ENCODE data around the gene GNB5. TPM values are rescaled to one million over a fixed set of nuclear protein-coding genes. Genes with fewer than 3 reads are reported as not detected.

Gene GNB5
- total RNA-seq, 1 experiment from 2014 or later: 58.7 TPM

GRCh38 chr15:52134502-52135144, 56.6 kb downstream of the GNB5 start:
- ATAC-seq (no peak), DNase-seq (ENCODE audit: low read depth, low spot score) (no peak)
- Histone ChIP-seq H3K4me3 (ENCODE audit: low read depth in 2 of 2, low read length in 2 of 2) (no peak overlapping the region), H3K9me3 (ENCODE audit: control insufficient read depth, insufficient read depth, low read depth, low read length) (no peaks in the 10 kb centered on the region), H3K27me3 (ENCODE audit: control insufficient read depth, insufficient read depth, low read length) (no peaks in the 10 kb centered on the region), H3K36me3 (ENCODE audit: control insufficient read depth, insufficient read depth, low read length) (no peaks in the 10 kb centered on the region), H3K27ac (ENCODE audit: low read length) (no peak overlapping the region), H3K4me1 (ENCODE audit: control insufficient read depth, insufficient read depth, low read length) (no peaks in the 10 kb centered on the region)
- ChIA-PET CTCF (no interaction called here), POLR2A (interaction anchor here (0.6 kb wide), 1 partner anchor 380 kb away, joined by 4 read pairs; no protein-coding TSS in a partner anchor)
- in situ Hi-C loops (cut with HindIII; ENCODE audit: low pct_unique_long_range_greater_than_20kb, low sequenced_read_pairs) (no loop called here), intact Hi-C loops (cut with micrococcal nuclease; ENCODE audit: unreplicated experiment) (no loop called here)
- no peak for TF ChIP-seq REST (IDR thresholded peaks at IDR 0.05; ENCODE audit: insufficient read depth in 1 of 2, low read depth in 2 of 2, low read length in 1 of 2)
- no peak for TF ChIP-seq POLR2AphosphoS5 (IDR thresholded peaks at IDR 0.05; ENCODE audit: low read depth, low read length)
- no peak for TF ChIP-seq CTCF (IDR thresholded peaks at IDR 0.05)
- no peak for TF ChIP-seq SIN3A (IDR thresholded peaks at IDR 0.05; ENCODE audit: borderline replicate concordance, insufficient read depth, low read depth, low read length)
- no peak for TF ChIP-seq TCF7L2 (IDR thresholded peaks at IDR 0.05; ENCODE audit: low read depth, low read length)
- BruUV-seq (replicated peaks): no TSS peak

- Histone ChIP-seq H3K4me1 (ENCODE audit: control insufficient read depth, insufficient read depth, low read length) (no peaks in the 10 kb centered on the region), H3K27me3 (ENCODE audit: control insufficient read depth, insufficient read depth, low read length) (no peaks in the 10 kb centered on the region), H3K27ac (ENCODE audit: low read length) (no peak overlapping the region), H3K36me3 (ENCODE audit: control insufficient read depth, insufficient read depth, low read length) (no peaks in the 10 kb centered on the region), H3K4me3 (ENCODE audit: low read depth in 2 of 2, low read length in 2 of 2) (no peak overlapping the region), H3K9me3 (ENCODE audit: control insufficient read depth, insufficient read depth, low read depth, low read length) (no peaks in the 10 kb centered on the region)
- intact Hi-C loops (cut with micrococcal nuclease; ENCODE audit: unreplicated experiment): no loop called here
- in situ Hi-C loops (cut with HindIII; ENCODE audit: low pct_unique_long_range_greater_than_20kb, low sequenced_read_pairs): no loop called here
- DNase-seq (ENCODE audit: low read depth, low spot score): no peak
- CTCF ChIA-PET: no interaction called here
- ATAC-seq: no peak
- POLR2A ChIA-PET: no interaction called here
- no peak for TF ChIP-seq REST (IDR thresholded peaks at IDR 0.05; ENCODE audit: insufficient read depth in 1 of 2, low read depth in 2 of 2, low read length in 1 of 2)
- TF ChIP-seq POLR2AphosphoS5 (IDR thresholded peaks at IDR 0.05; ENCODE audit: low read depth, low read length): no peak
- TF ChIP-seq CTCF (IDR thresholded peaks at IDR 0.05): no peak
- TF ChIP-seq SIN3A (IDR thresholded peaks at IDR 0.05; ENCODE audit: borderline replicate concordance, insufficient read depth, low read depth, low read length): no peak
- TF ChIP-seq TCF7L2 (IDR thresholded peaks at IDR 0.05; ENCODE audit: low read depth, low read length): no peak
- no TSS peak for BruUV-seq (replicated peaks)
Measured at GRCh38 chr15:52133510-52134220, 57.5 kb downstream of the GNB5 start.

All from Panc1 (cell line).